A673 (cell line): Measurements from ENCODE around the gene DUSP11.
A peak's percentile ranks its signal among the peaks of the same experiment; 100 is the strongest.

ENCODE experiments used
- CTCF ChIP-seq: fragments of 300-800, 200-600 bp; sonication (generic); conservative IDR thresholded peaks from 2 replicates; pipeline ENCODE4 v1.5.1; 2017; ENCODE audit warnings: low read depth, mild to moderate bottlenecking, antibody characterized with exemption, low read length, moderate library complexity, mixed read lengths
- EZH2 ChIP-seq: fragments of 200-600 bp; sonication (generic); IDR thresholded peaks from 2 replicates; pipeline ENCODE4 v1.6.1; 2017; ENCODE audit warnings: borderline replicate concordance, low read depth, mild to moderate bottlenecking, mixed read lengths, antibody characterized with exemption, low read length; ENCODE audit not compliant: poor library complexity, severe bottlenecking

- TF ChIP-seq CTCF, result peak; percentile 83
- TF ChIP-seq EZH2, result no peak
Measured at GRCh38 chr2:73823916-73824523, 44.1 kb upstream of the DUSP11 start.
